Mucosa of gallbladder (tissue), 1 donor: ENCODE data around the gene PRTN3. TPM values are rescaled to one million over a fixed set of nuclear protein-coding genes. Genes with fewer than 3 reads are reported as not detected.
A peak's percentile ranks its signal among the peaks of the same experiment; 100 is the strongest.
"Not testable (repeated sequence)": the region's sequence is repeated elsewhere in the genome, so short reads cannot be mapped to it uniquely, and the experiment has no call there.

Experiments used
- DNase-seq: peaks from one replicate; pipeline ENCODE4 v3.0.0-alpha.2; 2020; ENCODE audit warnings: low spot score
- total RNA-seq: library from RNA; stranded (reverse); gene quantifications from one replicate; pipeline ENCODE4 v1.2.1, GENCODE V29; 2021
- donor health status: DM: no; HTN: no; CAD: no.

Gene PRTN3
- total RNA-seq, 1 donor from 2014 or later = not detected

DNA sequence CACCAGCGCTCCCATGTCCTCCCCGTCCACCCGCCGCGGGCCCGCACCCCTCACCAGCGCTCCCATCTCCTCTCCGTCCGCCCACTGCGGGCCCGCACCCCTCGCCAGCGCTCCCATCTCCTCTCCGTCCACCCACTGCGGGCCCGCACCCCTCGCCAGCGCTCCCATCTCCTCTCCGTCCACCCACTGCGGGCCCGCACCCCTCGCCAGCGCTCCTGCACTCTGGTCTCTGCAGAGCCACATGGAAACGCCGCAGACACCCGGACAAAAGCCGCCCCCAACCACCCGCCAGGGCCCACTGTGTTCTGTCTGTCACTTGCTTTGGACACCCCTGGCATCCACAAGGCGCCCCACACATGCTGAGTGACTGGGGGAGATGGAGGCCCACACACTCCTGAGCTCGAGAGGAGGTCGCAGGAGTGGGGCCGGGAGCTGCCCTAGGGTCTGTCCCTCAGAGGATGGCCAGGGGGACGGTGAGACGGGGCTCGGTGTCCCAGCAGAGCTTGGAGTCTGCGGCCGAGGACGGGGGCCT lies 26.0 kb downstream of the PRTN3 start:
- no peak for DNase-seq

DNA sequence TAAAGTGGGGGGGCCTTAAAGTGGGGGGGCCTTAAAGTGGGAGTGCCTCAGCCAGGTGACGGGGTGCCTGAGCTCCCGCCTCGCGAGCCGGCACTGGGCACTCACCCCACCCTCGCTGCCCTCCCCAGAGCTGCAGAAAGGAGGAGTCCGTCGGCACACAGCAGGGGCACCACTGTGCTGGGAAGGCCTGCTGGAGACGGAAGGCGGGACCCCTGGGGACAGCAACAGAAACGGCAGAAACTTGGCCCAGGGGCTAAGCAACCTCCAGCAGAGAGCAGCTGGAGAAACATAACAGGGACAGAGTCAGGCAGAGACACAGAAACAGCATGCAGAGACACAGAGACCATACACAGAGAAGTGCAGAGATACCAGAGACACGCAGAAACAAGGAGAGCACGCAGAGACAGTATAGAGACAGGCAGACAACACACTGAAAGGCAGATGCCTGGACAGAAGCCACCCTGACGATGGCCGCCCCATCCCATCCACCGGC lies 26.5 kb downstream of the PRTN3 start:
- no peak for DNase-seq

DNA sequence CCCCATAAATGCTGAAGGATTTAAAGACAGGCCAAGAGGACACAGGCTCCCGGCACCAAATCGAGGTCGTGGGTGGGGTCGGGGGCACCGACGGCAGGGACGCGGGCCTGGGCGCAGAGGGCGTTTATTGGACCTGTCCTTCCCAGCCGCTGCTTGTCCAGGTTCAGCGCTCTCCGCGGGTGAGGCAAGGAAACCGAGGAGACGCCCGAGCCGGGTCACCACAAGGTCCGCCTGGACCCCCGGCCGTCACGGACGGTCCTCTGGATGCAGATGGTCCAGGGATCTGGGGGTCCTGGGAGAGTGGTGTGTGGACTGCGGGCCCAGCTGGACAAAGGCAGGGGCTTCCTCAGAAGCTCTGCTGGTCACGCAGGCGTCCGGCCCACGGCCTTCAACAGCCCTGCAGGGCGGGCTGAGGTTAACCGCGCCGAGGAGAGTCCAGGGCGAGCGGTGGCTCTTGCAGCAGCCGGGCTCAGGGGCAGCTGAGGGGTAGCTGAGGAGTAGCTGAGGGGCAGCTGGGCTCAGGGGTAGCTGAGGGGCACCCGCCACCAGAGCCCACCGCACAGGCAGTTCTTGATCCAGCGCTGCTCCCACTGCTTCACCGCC lies 27.2 kb downstream of the PRTN3 start:
- DNase-seq = no peak

DNA sequence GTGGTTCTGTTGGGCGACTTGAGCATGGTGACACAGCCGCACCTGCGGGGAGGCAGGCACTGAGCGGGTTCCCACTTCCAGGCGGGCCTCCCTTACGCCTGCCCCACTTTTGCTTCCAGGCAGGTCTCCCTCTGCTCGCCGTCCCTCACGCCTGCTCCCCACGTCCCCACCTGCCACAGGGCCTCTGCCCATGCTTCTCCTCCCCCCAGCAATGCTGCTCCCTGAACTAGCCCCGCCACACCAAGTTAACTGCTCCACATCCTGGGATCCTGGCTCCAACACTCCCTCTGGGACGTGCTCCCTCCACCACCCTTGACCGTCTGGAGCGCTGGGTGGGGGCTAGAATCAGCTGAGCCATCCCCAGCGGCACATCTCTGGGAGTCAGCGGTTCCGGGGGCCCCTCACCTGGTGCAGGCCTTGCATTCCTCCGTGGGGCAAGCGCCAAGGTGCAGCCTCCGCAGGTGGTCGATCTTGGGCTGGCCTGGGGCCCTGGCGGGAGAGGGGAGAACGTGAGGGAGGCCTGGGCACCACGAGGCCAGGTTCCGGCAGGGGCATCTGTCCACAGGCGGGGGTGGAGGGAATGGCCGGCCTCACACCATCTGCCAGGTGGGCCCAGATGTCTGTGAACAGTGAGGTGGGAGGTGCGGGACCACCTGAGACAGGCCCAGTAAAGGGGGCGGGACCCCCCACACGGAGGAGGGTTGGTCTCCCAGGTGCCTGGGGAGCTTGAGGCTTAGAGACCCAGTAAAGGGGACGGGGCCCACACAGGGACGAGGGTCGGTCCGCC lies 27.9 kb downstream of the PRTN3 start:
- no peak for DNase-seq

DNA sequence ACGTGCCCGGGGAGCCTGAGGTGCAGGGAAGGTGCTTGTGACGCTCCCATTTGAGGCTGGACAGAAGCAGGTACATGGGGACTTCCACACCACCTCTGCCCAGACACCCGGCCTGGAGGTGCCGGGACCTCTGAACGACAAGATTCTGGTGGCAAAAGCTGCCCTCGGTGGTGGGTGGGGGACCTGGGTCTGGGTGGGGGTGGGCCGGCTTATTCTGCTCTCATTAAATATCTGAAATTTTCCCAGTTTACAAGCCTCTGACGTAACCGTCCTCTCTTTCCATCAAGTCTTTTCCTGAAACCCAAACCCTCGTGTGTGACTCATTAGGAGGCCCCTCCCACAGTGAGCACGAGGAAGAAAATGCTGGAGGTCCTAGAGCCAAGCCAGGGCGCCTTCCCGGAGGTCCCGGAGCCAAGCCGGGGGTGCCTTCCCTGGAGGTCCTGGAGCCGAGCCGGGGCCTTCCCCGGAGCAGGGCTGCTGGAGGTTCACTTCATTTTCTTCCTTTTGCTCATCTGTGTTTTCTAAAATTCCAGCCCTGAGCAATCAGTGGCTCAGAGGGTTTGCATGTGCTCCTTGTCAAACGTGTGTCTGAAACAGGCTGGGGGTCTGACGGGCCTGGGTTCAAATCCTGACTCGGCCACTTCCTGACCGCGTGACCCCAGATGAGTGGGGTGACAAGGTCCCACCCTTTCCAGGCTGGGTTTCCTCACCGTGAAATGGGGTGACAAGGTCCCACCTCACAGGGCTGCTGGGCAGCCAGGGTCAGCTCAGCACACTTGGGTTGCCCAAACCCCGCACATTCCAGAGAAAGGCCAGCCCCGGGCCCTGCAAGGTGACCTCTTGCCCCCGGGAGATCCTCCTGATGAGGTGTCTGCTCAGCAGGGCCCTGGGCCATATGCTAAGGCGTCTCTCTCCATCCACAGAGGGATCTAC lies 28.7 kb downstream of the PRTN3 start:
- peak; percentile 72 for DNase-seq

DNA sequence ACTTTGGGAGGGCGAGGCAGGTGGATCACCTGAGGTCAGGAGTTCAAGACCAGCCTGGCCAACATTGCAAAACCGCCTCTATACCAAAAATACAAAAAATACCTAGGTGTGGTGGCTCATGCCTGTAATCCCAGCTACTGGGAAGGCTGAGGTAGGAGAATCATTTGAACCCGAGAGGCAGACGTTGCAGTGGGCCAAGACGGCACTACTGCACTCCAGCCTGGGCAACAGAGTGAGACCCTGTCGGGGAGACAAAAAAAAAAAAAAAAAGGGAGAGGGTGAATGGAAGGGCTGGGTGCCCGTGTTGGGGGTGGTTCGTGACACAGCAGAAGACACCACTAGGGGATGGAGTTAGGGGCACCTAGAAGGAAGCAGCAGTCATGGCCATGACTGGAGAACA lies 29.5 kb downstream of the PRTN3 start:
- no peak for DNase-seq

DNA sequence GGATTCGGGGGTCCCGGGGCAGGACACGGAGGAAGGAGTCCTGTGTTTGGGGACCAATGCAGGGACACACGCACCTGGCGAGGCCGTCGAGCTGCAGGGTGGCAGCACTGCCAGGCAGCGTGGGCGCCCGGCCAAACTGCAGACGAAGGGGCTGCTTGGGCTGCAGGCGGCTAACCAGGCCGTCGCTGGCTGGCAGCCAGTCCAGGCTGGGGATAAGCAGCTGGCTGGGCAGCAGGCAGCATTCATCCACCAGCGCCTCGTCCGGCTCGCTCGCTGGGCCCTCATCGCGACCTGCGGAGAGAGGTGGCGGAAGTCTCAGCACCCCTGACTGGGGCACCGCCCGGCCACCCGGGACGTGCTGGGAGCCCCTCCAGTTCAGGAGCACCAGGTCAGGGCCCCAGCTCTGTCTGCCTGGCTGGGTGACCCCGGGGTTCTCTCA lies 30.2 kb downstream of the PRTN3 start:
- DNase-seq = no peak

DNA sequence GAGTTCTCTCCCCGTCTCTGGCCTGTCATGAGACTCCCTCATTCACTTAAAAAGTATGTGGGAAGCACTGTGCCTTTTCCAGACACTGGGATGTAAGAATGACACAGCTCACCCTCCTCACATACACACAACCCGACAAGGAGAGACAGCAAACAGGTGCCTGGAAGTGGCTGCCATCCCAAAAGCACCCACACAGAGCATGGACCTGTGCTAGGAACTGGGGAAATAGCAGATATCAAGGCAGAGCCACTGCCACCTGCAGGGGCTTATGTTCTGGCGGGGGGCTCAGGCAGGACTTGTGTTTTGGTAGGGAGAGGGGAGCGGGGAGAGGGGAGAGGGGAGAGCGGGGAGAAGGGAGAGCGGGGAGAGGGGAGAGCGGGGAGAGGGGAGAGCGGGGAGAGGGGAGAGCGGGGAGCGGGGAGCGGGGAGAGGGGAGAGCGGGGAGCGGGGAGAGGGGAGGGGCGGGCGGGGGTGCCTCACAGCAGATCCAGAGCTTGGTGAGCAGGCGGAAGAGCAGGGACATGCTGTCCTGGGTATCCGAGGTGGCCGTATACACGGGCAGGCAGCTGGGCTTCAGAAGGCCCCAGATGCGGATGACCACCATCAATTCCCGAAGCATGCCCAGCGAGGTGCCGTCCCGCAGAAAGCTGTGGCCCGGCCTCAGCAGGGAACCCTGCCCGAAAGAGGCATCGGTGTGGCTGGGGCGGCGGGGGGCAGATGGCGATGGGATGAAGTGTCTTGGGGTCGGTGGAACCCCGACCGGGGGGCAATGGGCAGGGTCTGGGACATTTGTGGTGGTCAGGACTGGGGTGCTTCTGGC lies 30.9 kb downstream of the PRTN3 start:
- DNase-seq = no peak

DNA sequence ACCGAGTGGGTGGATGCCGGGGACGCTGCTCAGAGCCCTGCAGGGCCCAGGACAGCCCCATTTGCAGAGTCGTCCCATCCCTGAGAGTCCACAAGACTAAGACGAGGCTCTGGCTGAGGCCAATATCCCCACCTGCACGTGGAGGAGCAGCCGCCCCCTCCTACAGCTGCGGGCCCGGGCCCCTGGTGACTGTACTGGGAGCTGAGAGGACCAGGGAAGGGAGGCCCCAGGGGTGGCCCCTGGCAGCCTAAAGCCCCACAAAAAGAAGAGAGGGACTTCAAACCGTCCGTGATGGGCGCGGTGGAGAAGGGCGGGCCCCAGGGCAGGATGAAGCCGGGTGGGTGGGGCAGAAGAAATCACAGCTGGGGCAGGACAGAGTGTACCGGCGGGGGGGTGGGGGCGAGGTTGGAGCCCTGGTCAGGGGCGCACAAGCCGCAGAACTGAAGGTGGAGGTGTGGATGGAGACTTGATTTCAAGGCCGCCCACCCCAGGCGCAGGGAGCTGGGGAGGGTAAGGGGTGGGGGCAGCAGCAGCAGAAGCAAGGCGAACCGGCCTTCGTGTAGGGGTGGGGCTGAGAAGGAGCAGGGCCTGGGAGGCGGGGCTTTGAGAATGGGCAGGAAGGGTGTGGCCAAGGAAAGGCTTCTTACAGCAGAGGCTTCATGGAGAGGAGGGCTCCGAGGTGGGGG lies 31.6 kb downstream of the PRTN3 start:
- DNase-seq = peak; percentile 42

DNA sequence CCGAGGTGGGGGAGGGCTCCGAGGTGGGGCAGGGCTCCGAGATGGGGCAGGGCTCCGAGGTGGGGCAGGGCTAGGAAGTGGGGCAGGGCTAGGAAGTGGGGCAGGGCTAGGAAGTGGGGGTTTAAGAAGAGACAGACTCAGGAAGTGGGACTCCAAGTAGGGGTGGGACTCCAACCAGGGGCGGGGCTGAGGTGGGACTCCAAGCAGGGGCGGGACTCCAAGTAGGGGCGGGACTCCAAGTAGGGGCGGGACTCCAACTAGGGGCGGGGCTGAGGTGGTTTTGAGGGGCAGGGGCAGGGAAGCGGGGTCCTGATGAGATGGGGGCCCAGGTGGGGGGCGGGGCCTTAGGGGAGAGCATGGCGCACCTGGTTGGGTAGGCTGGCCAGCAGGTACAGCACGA lies 32.3 kb downstream of the PRTN3 start:
- DNase-seq = no peak

DNA sequence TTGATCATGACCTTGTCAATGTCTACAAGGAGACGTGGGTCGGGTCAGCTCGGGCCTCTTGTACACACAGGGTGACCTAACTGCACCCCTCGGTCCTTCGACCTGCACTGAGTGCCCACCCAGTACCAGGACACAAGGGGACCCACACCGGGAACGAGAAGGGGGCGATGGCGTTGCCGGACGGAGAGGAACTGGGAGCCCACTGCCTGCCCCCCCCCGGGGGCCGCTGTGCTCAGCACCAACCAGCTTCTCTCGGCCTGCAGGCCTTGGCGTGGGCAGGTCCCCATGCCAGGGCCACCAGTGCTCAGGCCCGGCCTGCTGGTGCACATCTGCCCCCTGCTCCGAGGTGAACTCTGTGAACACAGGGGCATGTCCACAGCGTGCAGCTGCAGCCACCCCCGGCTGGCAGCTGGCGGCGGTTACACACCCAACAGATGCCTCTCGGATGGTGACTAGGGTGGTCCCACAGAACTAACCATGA lies 32.8 kb downstream of the PRTN3 start:
- no peak for DNase-seq

DNA sequence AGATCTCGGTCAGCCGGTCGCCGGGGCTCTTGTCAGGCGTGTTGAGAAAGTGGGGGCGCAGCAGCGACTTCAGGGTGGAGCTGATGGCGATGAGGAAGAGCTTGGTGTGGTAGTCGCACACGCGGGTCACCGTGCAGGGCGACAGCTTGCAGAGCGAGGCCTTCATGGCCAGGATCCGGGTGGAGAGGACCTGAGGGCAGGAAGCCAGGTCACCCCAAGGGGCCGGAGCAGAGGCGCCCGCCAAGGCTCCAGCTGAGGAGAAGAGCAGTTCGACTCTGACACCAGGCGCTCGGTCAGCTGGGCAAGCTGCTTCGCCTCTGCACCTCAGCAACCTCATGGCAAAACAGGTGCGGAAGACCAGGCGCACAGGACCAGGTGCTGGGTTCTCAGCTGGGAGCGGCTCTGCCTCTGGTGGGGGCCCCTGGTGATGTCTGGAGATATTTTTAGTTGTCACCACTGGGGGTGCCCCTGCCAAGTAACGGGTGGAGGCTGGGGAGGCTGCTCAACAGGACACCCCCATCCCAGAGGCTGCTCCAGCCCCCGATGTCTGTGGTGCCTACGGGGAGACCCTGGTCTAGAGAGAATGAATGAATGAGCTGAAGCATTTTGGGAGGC lies 34.6 kb downstream of the PRTN3 start:
- DNase-seq = no peak

DNA sequence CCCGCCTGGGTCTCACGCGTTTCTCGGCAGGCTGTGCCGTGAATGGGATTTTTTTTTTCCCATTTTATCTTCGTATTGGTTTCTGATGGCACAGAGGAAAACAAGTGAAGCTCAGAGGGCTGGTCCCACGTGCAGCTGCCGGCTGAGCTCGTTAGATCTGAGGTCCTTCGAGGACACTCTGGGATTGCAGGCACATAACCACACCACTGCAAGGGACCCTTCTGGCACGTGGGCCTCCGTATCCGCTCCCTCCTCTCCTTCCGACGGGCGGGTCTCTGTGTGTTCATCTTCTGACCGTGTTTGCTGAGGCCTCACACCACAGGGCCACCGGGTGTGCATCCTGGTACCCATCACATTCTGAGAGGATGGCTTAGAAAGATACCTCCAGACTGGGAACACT lies 35.3 kb downstream of the PRTN3 start:
- no peak for DNase-seq

DNA sequence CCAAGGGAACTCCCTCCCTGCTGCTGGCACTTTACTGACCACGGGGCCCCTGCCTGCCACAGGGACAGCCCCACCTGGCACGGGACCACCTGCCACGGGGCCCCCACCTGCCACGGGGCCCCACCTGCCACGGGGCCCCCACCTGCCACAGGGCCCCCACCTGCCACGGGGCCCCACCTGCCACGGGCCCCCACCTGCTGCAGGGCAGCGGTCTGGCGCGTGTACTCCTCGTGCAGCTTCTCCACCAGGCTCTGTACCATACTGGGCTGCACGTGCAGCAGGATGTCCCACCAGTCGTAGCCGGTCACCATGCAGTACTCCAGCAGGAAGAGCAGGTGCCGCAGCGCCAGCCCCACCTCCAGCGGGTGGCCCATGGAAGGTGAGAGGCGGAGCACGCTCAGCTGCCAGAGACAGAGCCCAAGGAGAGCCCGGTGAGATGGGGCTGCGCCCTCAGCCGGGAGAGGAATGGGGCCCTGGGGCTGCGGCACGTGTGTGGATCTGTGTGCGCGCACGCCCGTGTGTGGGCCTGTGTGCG lies 36.0 kb downstream of the PRTN3 start:
- DNase-seq = no peak

DNA sequence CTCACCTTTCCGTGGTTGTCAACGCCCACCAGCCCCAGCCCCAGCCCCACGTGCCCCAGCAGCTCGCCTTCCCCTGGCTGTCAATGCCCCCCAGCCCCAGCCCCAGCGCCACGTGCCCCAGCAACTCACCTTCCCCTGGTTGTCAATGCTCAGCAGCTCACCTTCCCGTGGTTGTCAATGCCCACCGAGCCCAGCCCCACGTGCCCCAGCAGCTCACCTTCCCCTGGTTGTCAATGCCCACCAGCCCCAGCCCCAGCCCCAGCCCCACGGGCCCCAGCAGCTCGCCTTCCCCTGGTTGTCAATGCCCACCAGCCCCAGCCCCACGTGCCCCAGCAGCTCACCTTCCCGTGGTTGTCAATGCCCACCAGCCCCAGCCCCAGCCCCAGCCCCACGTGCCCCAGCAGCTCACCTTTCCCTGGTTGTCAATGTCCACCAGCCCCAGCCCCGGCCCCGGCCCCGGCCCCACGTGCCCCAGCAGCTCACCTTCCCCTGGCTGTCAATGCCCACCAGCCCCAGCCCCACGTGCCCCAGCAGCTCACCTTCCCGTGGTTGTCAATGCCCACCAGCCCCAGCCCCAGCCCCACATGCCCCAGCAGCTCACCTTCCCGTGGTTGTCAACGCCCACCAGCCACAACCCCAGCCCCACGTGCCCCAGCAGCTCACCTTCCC lies 37.3 kb downstream of the PRTN3 start:
- DNase-seq = not testable (repeated sequence)

DNA sequence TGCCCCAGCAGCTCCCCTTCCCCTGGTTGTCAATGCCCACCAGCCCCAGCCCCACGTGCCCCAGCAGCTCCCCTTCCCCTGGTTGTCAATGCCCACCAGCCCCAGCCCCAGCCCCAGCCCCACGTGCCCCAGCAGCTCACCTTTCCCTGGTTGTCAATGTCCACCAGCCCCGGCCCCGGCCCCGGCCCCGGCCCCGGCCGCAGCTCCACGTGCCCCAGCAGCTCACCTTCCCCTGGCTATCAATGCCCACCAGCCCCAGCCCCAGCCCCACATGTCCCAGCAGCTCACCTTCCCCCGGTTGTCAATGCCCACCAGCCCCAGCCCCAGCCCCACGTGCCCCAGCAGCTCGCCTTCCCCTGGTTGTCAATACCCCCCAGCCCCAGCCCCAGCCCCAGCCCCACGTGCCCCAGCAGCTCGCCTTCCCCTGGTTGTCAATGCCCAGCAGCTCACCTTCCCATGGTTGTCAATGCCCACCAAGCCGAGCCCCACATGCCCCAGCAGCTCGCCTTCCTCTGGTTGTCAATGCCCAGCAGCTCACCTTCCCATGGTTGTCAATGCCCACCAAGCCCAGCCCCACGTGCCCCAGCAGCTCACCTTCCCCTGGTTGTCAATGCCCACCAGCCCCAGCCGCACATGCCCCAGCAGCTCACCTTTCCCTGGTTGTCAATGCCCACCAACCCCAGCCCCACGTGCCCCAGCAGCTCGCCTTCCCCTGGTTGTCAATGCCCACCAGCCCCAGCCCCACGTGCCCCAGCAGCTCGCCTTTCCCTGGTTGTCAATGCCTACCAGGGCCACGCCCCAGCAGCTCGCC lies 38.2 kb downstream of the PRTN3 start:
- DNase-seq = not testable (repeated sequence)

DNA sequence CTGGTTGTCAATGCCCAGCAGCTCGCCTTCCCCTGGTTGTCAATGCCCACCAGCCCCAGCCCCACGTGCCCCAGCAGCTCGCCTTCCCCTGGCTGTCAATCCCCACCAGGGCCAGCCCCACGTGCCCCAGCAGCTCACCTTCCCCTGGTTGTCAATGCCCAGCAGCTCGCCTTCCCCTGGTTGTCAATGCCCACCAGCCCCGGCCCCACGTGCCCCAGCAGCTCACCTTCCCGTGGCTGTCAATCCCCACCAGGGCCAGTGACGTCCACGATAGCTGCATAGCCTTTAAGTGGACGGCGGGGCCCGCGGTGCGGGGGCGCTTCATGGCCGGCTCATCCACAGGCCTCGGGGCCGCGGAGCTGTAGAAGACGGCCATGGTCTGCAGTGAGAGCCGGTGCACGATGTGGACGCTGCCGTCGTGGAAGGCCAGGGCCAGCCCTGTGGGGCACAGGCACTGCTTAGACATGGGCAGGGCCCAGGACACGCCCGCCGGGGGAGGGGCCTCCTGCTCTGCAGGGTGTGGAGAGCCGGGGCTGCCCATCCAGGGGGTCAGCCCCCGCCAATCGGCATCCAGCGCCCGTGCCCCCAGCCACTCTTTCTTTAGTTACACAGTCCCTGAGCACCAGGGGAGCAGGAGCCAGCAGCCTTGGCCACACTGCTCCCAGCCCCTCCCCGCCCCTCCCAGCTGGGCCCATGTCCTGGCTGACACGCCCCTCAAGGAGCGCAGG lies 39.1 kb downstream of the PRTN3 start:
- no peak for DNase-seq
